Brain microvascular endothelial cell (primary cell): ENCODE measurements around the gene PRPH2.

ENCODE experiments used
- DNase-seq: peaks from one replicate; pipeline ENCODE4 v3.0.0-alpha.2; 2020
- H3K27ac ChIP-seq: fragments of 250-450 bp; sonication (Bioruptor Pico); 2 replicates; pipeline ENCODE4 v1.5.1; 2020; ENCODE audit warnings: mild to moderate bottlenecking, moderate library complexity
- H3K27me3 ChIP-seq: fragments of 250-450 bp; sonication (Bioruptor Pico); replicated peaks from 2 replicates; pipeline ENCODE4 v1.5.1; 2020; ENCODE audit warnings: mild to moderate bottlenecking
- H3K36me3 ChIP-seq: fragments of 250-450 bp; sonication (Bioruptor Pico); replicated peaks from 2 replicates; pipeline ENCODE4 v1.5.1; 2020; ENCODE audit warnings: mild to moderate bottlenecking
- H3K4me3 ChIP-seq: 2 replicates; pipeline ENCODE4 v1.5.1; 2011; ENCODE audit warnings: low read depth, mild to moderate bottlenecking, control low read depth, low read length, moderate library complexity
- in situ Hi-C: cut with HindIII; loops from 2 replicates; pipeline ENCODE4 v1.10.0; 2017; ENCODE audit warnings: low sequenced_read_pairs, low pct_ligation_motif_present
- TF ChIP-seq, protein P1 (sequence below): IDR thresholded peaks from 2 replicates; pipeline ENCODE4 v1.5.1; 2011; ENCODE audit warnings: low read depth, mild to moderate bottlenecking, moderate library complexity, low read length, control low read depth, inconsistent platforms; ENCODE audit errors: missing control alignments

PRPH2 gene

DNA sequence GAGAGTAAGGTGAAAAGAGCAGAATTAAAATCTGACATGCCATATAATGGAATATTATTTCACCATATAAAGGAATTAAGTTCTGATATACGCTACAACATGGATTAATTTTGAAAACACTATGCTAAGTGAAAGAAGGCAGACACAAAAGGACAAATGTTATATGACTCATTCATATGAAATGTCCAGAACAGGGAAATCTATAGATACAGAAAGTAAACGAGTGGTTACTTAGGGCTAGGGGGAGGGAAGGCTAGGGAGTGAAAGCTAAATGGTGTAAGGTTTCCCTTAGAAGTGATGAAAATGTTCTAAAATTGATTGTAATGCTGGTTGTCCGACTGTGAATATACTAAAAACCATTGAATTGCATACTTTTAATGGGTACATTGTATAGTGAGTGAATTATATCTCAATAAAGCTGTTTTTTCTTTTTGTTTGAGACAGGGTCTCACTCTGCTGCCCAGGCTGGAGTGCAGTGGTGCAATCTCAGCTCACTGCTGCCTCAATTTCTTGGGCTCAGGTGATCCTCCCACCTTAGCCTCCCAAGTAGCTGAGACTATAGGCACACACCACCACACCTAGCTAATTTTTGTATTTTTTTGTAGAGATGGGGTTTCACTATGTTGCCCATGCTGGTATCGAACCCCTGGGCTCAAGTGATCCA is 8.2 kb downstream of the PRPH2 start:
- TF ChIP-seq, protein P1, sequence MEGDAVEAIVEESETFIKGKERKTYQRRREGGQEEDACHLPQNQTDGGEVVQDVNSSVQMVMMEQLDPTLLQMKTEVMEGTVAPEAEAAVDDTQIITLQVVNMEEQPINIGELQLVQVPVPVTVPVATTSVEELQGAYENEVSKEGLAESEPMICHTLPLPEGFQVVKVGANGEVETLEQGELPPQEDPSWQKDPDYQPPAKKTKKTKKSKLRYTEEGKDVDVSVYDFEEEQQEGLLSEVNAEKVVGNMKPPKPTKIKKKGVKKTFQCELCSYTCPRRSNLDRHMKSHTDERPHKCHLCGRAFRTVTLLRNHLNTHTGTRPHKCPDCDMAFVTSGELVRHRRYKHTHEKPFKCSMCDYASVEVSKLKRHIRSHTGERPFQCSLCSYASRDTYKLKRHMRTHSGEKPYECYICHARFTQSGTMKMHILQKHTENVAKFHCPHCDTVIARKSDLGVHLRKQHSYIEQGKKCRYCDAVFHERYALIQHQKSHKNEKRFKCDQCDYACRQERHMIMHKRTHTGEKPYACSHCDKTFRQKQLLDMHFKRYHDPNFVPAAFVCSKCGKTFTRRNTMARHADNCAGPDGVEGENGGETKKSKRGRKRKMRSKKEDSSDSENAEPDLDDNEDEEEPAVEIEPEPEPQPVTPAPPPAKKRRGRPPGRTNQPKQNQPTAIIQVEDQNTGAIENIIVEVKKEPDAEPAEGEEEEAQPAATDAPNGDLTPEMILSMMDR = no peak
- H3K36me3 ChIP-seq = no peaks in the 10 kb centered on the region
- H3K4me3 ChIP-seq = no peak overlapping the region
- peak; percentile 58 for DNase-seq
- in situ Hi-C loops = no loop called here
- no peaks in the 10 kb centered on the region for H3K27me3 ChIP-seq
- peak overlapping the region; percentile 77 for H3K27ac ChIP-seq

DNA sequence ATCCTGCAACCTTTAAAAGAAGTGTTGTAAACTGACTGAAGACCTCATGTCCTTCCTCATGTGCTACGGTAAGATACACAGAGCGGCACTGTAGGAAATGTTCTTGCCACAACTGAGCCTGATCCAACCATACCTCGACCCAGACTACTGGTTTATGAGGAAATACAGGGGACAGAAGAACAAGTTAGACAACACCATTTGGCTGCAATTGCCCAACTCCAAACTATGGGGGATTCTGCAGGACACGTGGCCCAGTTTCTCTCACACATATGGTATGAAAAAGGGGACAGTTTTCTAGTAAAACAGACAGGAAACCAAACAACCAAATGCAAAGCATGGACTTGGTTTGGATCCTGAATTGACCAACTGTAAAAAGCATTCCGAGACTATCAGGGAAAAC is 10.5 kb downstream of the PRPH2 start:
- H3K4me3 ChIP-seq = no peak overlapping the region
- no peak overlapping the region for H3K27ac ChIP-seq
- TF ChIP-seq, protein P1 = no peak
- in situ Hi-C loops = no loop called here
- H3K27me3 ChIP-seq = no peaks in the 10 kb centered on the region
- DNase-seq = no peak
- no peaks in the 10 kb centered on the region for H3K36me3 ChIP-seq

DNA sequence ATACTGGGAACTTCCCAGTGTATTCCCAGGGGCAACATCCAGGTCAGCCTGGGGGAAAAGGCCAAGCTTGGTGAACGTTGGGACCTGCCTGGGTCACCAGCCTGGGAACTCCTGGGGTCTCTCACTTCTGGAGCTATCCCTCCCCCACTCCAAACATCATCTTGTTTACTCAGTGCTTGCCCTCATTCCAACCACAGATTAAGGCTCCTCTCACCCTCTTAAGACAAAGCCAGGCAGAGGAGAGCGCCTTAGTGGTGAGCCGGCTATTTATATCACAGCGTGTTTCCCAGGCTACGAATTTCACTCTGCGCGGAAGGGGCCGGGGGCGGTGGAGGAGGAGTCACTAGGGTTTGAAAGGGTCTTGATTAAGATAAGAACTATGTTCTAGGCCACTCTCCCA is 12.1 kb downstream of the PRPH2 start:
- Histone ChIP-seq H3K4me3 (no peak overlapping the region), H3K27me3 (no peaks in the 10 kb centered on the region), H3K36me3 (no peaks in the 10 kb centered on the region), H3K27ac (no peak overlapping the region)
- in situ Hi-C loops = no loop called here
- DNase-seq = peak; percentile 80
- TF ChIP-seq, protein P1 = no peak

DNA sequence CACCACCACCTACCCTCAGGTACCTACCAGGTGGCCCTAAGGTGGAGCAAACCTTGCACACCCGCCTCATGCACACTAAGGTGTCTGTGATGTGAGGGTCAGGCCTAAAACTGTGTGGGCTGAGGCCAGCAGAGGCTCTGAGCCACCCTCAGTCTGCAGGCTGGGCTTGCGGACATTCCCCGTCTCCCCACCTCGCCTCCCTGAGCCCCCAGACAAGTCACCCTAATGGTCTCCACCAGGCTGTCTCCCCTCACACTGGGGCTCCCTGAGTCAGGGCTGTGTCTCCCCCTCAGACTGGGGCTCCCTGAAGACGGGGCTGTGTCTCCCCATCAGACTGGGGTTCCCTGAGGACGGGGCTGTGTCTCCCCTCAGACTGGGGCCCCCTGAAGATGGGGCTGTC is 12.5 kb downstream of the PRPH2 start:
- TF ChIP-seq, protein P1 = no peak
- no peaks in the 10 kb centered on the region for H3K36me3 ChIP-seq
- no peak overlapping the region for H3K4me3 ChIP-seq
- no peak overlapping the region for H3K27ac ChIP-seq
- no peaks in the 10 kb centered on the region for H3K27me3 ChIP-seq
- no peak for DNase-seq
- in situ Hi-C loops = no loop called here

DNA sequence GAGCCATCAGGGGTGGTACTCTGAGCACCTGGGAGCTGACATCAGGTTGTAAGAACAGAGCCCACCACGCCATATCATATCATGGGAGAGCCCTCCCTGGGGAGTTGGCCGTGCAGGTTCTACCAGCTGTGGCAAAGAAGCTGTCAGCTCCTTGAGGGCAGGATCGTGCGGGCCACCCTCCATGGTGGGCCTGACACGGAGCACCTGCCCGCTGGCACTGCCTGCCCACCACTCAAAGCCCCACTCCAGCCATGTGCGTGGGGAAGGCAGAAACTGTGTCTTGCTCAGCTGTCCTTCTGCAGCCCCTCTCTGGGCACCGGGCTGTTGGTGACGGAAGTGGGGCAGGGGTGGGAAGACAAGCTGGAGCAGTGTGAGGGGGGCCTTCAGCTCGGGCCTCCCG is 14.3 kb downstream of the PRPH2 start:
- TF ChIP-seq, protein P1 = no peak
- H3K4me3 ChIP-seq = no peak overlapping the region
- in situ Hi-C loops = no loop called here
- no peak overlapping the region for H3K27ac ChIP-seq
- DNase-seq = no peak
- no peaks in the 10 kb centered on the region for H3K27me3 ChIP-seq
- no peaks in the 10 kb centered on the region for H3K36me3 ChIP-seq

DNA sequence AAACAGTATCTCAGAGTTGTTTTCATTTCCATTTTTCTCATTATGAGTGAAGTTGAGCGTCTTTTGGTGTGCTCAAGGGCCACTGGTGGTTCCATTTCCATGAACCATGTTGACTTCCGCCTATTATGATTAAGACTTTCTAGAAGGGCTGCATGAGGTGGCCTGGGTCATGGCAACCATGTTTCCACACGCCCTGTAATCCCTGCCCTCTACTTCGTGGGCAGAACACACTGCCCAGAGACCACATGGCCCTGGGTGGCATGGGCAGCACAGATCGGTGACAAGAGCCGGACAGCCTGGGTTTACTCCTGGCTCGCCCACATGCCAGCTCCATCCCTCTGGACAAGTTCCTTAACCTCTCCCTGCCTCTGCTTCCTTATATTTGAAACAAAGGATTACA is 14.8 kb downstream of the PRPH2 start:
- in situ Hi-C loops = no loop called here
- H3K27me3 ChIP-seq = no peaks in the 10 kb centered on the region
- H3K4me3 ChIP-seq = no peak overlapping the region
- DNase-seq = no peak
- TF ChIP-seq, protein P1 = no peak
- no peak overlapping the region for H3K27ac ChIP-seq
- no peaks in the 10 kb centered on the region for H3K36me3 ChIP-seq
